HL-60/S4 treated with retinoic acid at 250 ng/mL for 4 days and 3 days (cell line): ENCODE measurements around the gene SLX1A.
"Not testable (repeated sequence)": the region's sequence is repeated elsewhere in the genome, so short reads cannot be mapped to it uniquely, and the experiment has no call there.

Source experiments
- in situ Hi-C: fragments of 300-500 bp; cut with MboI; formaldehyde crosslinking; loops from 2 replicates; pipeline ENCODE4 v1.7.0; 2022; ENCODE audit warnings: low sequenced_read_pairs

SLX1A gene

GRCh38 chr16:30184096-30184890, 9.4 kb upstream of the SLX1A start:
- in situ Hi-C loops: no loop called here

GRCh38 chr16:30184891-30185682, 8.6 kb upstream of the SLX1A start:
- in situ Hi-C loops: no loop called here

GRCh38 chr16:30185683-30186421, 7.8 kb upstream of the SLX1A start:
- in situ Hi-C loops: no loop called here

- in situ Hi-C loops: no loop called here
These were observed 7.3 kb upstream of the SLX1A start for GRCh38 chr16:30186444-30186781.

- in situ Hi-C loops: no loop called here
These were observed 6.7 kb upstream of the SLX1A start for GRCh38 chr16:30186782-30187555.

GRCh38 chr16:30187556-30187865, 6.2 kb upstream of the SLX1A start:
- in situ Hi-C loops: no loop called here

- in situ Hi-C loops: no loop called here
These were observed 5.6 kb upstream of the SLX1A start for GRCh38 chr16:30187971-30188561.

GRCh38 chr16:30191158-30191557, 2.5 kb upstream of the SLX1A start:
- in situ Hi-C loops: not testable (repeated sequence)

- in situ Hi-C loops: not testable (repeated sequence)
These were observed 577 bp upstream of the SLX1A start for GRCh38 chr16:30193098-30193497.

- in situ Hi-C loops: not testable (repeated sequence)
These were observed 674 bp downstream of the SLX1A start for GRCh38 chr16:30194172-30194925.

GRCh38 chr16:30197001-30197400, 3.3 kb downstream of the SLX1A start:
- in situ Hi-C loops: not testable (repeated sequence)

- in situ Hi-C loops: not testable (repeated sequence)
These were observed 5.4 kb downstream of the SLX1A start, which contains the start of gene SULT1A3 for GRCh38 chr16:30199049-30199448. SULT1A3 (plus strand) TSS chr16:30199255; CDS start chr16:30200729, 1,474 bp downstream.

- in situ Hi-C loops: not testable (repeated sequence)
These were observed 6.1 kb downstream of the SLX1A start for GRCh38 chr16:30199608-30200343.

- in situ Hi-C loops: not testable (repeated sequence)
These were observed 12.0 kb downstream of the SLX1A start for GRCh38 chr16:30205541-30206236.

- in situ Hi-C loops: not testable (repeated sequence)
These were observed 12.6 kb downstream of the SLX1A start for GRCh38 chr16:30206252-30206651.

- in situ Hi-C loops: not testable (repeated sequence)
These were observed 13.5 kb downstream of the SLX1A start for GRCh38 chr16:30207063-30207704.

- in situ Hi-C loops: not testable (repeated sequence)
These were observed 15.4 kb downstream of the SLX1A start for GRCh38 chr16:30209032-30209431.

- in situ Hi-C loops: not testable (repeated sequence)
These were observed 17.7 kb downstream of the SLX1A start for GRCh38 chr16:30211414-30211813.
